GM21367 (cell line): ENCODE results near the gene VPS26C.

ENCODE experiments used
- ATAC-seq: cut with Tn5 transposase; IDR thresholded peaks from one replicate; pipeline ENCODE4 v1.9.1; 2021; ENCODE audit not compliant: unreplicated experiment

Gene VPS26C

GRCh38 chr21:37207441-37208009, 59.6 kb downstream of the VPS26C start:
- peak; percentile 47 for ATAC-seq

GRCh38 chr21:37206496-37206895, 60.6 kb downstream of the VPS26C start:
- no peak for ATAC-seq

GRCh38 chr21:37204580-37204979, 62.6 kb downstream of the VPS26C start:
- ATAC-seq = no peak

- no peak for ATAC-seq
Measured at GRCh38 chr21:37202221-37203110, 64.7 kb downstream of the VPS26C start.

- no peak for ATAC-seq
Measured at GRCh38 chr21:37200641-37201480, 66.3 kb downstream of the VPS26C start.

GRCh38 chr21:37199057-37199924, 67.8 kb downstream of the VPS26C start:
- ATAC-seq = no peak

- ATAC-seq = no peak
Measured at GRCh38 chr21:37197746-37198145, 69.4 kb downstream of the VPS26C start.

GRCh38 chr21:37196847-37197246, 70.3 kb downstream of the VPS26C start:
- ATAC-seq = no peak

- no peak for ATAC-seq
Measured at GRCh38 chr21:37195610-37196009, 71.5 kb downstream of the VPS26C start.

- no peak for ATAC-seq
Measured at GRCh38 chr21:37195059-37195458, 72.1 kb downstream of the VPS26C start.

- no peak for ATAC-seq
Measured at GRCh38 chr21:37193676-37194075, 73.5 kb downstream of the VPS26C start.

- ATAC-seq = no peak
Measured at GRCh38 chr21:37193006-37193405, 74.1 kb downstream of the VPS26C start.

- ATAC-seq = no peak
Measured at GRCh38 chr21:37192019-37192418, 75.1 kb downstream of the VPS26C start.

- no peak for ATAC-seq
Measured at GRCh38 chr21:37188825-37189224, 78.3 kb downstream of the VPS26C start.

- ATAC-seq = no peak
Measured at GRCh38 chr21:37186983-37187382, 80.2 kb downstream of the VPS26C start.

GRCh38 chr21:37184784-37185593, 82.1 kb downstream of the VPS26C start:
- ATAC-seq = no peak

GRCh38 chr21:37183749-37184148, 83.4 kb downstream of the VPS26C start:
- ATAC-seq = no peak

- no peak for ATAC-seq
Measured at GRCh38 chr21:37182222-37182621, 84.9 kb downstream of the VPS26C start.

GRCh38 chr21:37181059-37181458, 86.1 kb downstream of the VPS26C start:
- no peak for ATAC-seq

GRCh38 chr21:37176716-37177115, 90.4 kb downstream of the VPS26C start:
- no peak for ATAC-seq
